ENCODE measurements around the gene SMG5.
"Not testable (repeated sequence)": the region's sequence is repeated elsewhere in the genome, so short reads cannot be mapped to it uniquely, and the experiment has no call there.

Gene SMG5, protein sequence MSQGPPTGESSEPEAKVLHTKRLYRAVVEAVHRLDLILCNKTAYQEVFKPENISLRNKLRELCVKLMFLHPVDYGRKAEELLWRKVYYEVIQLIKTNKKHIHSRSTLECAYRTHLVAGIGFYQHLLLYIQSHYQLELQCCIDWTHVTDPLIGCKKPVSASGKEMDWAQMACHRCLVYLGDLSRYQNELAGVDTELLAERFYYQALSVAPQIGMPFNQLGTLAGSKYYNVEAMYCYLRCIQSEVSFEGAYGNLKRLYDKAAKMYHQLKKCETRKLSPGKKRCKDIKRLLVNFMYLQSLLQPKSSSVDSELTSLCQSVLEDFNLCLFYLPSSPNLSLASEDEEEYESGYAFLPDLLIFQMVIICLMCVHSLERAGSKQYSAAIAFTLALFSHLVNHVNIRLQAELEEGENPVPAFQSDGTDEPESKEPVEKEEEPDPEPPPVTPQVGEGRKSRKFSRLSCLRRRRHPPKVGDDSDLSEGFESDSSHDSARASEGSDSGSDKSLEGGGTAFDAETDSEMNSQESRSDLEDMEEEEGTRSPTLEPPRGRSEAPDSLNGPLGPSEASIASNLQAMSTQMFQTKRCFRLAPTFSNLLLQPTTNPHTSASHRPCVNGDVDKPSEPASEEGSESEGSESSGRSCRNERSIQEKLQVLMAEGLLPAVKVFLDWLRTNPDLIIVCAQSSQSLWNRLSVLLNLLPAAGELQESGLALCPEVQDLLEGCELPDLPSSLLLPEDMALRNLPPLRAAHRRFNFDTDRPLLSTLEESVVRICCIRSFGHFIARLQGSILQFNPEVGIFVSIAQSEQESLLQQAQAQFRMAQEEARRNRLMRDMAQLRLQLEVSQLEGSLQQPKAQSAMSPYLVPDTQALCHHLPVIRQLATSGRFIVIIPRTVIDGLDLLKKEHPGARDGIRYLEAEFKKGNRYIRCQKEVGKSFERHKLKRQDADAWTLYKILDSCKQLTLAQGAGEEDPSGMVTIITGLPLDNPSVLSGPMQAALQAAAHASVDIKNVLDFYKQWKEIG

DNA sequence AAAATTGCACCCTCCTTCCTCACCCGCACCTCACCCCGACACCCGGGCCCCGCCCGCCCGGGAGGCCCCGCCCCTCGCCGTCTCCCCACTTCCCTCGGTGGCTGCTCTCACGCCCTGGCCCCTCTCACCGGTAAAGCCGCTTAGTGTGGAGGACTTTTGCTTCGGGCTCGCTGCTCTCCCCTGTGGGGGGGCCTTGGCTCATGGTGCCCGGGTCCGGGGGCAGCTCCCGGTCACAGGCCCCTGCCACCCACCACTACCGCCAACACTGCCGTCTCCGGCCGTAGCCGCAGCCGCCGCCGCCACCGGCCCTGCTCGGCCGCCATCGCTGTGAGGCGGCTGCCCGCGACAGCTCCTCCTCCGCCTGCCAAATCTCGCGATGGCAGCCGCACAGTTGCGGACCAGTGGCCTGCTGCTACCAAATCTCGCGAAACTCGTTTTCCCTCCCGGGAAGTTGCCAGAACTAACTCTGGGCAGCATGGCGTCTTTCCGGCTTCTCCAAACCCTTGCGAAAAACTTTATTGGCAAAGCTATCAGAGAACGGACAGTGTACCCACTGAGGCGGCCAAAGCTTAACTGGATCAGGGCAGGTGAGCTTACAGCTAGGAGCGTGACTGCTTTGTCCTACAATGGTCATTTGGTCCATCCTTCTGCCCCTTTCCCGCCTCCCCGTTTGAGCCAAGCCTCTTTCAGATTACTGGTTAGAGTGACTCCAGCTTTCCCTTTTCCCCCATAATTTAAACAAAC, at the start of gene SMG5:
SMG5 (minus strand) TSS at position 347 of the 744 bp plus-strand sequence; CDS start at position 202, 145 bp downstream.
- peak; percentile 97 for DNase-seq

DNA sequence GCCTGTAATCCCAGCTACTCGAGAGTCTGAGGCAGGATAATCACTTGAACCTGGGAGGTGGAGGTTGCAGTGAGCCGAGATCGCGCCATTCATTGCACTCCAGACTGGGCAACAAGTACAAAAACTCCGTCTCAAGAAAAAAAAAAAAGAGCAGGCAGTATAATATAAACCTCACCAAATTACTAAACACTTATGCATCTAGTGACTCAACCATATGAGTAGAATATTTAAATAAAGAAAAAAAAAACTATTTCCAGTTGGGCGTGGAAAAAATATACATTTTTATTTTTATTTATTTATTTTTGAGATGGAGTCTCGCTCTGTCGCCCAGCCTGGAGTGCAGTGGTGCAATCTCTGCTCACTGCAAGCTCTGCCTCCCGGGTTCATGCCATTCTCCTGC, 40.6 kb upstream of the SMG5 start:
- not testable (repeated sequence) for DNase-seq

DNA sequence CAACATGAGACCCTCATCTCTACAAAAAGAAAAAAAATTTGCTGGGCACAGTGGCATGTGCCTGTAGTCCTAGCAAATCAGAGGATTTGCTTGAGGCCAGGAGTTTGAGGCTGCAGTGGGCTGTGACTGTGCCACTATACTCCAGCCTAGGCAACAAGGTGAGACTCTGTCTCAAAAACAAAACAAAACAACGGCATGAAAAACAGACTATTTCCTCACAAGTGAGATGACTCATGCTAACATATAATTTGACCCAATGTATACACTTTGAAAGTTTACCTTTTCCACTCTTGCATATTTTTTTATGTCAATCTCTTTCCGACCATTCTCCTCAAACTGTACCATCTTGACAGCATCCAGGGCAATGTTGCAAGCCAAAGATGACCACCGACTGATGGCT, 37.9 kb upstream of the SMG5 start:
- DNase-seq: no peak

DNA sequence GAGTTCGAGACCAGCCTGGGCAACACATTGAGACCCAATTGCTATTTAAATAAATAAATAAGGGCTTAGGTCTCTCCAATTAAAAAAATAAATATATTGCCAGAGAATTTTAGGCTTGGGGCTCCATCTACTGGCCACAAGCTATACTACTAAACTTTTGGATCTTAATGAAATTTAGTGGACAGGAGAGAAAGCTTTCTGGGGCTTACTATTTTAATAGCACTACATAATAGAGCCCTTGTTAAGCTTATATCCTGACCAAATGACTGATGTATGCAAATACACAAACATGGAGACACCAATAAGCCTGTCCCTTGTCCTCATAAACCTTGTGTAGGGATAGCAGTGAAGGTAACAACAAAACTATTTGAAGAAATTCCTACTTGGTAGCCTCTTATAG, 37.0 kb upstream of the SMG5 start:
- peak; percentile 44 for DNase-seq

DNA sequence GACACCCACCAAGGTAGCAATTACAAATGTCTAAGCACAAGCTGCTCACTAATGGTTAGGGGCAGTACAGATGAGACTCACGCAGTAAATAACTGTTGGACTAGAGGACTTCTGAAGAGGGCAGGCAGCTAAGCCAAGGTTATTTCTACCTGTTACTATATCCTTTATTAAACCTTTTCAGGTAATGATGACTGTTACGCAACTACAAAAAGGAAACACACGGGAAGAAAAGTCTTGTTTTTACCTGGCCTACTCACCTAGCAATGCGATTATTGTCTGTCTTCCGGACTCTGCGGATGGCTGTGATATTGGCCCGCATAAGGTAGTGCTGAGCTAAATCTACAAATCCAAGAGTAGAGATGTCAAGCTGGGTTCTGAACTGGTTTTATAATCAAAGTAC, 34.3 kb upstream of the SMG5 start:
- DNase-seq: no peak

DNA sequence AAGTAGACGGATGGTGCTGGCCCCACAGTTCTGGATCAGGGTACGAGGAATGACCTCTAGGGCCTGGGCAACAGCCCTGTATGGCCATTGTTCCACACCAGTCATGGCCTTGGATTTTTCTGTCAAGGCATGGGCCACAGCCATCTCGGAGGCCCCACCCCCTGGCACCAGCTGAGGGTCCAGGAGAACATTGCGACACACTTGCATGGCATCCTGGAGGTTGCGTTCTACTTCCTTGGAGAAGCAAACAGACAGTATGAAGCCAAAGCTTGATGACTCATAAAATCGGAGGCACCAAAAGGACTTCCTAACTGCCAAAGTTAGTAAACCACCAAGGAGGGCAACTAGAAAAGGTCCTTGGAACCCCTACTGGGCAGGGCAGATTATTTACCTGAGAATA, 28.3 kb upstream of the SMG5 start:
- no peak for DNase-seq

DNA sequence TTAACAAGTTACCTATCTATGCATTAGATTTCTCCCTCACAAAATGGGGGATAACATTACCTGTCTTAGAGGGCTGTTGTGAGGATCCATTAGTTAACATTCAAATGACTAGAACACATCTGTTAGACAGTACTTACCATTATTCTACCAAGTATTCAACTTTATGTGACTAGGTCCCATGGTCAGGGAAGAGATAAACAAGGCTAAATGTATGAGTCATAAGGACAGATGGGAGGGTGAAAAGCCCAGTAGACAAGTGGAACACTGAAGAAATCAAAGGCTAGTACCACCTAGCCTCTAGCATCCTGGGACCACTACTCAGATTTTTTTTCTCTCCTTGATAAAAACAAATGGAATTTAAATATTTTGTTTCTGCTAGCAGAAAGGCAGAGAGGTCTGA, 25.5 kb upstream of the SMG5 start:
- DNase-seq: no peak

DNA sequence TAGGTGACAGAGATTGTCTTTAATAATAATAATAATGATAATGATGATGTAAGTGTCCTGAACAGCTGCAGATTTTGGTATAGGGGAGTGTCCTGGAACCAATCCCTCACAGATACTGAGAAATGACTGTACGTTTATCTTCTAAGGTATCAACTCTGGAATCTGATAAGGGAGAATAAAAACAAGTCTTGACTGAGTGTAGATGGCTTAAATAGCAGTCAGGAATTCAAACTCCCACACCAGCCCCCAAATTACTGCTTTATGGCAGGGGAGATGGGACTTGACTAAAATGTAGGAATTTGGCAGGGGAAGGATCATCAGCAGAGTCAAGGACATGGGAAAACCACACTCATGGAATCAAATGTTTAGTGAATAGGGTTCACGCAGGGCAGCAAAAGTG, 22.6 kb upstream of the SMG5 start:
- DNase-seq: no peak

DNA sequence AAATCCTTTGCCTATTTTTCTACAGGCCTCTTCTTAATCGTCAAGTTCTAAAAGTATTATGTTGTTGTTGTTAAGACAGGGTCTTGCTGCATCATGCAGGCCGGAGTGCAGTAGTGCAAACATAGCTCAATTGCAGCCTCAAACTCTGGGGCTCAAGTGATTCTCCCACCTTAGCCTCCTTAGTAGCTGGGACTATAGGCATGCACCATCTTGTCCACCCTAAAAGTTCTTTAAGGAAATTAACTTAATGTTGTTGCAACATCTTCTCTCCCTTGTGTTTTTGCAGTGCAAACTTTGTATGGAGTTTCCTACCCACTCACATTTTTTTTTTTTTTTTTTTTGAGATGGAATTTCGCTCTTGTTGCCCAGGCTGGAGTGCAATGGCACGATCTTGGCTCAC, 20.6 kb upstream of the SMG5 start:
- DNase-seq: no peak

DNA sequence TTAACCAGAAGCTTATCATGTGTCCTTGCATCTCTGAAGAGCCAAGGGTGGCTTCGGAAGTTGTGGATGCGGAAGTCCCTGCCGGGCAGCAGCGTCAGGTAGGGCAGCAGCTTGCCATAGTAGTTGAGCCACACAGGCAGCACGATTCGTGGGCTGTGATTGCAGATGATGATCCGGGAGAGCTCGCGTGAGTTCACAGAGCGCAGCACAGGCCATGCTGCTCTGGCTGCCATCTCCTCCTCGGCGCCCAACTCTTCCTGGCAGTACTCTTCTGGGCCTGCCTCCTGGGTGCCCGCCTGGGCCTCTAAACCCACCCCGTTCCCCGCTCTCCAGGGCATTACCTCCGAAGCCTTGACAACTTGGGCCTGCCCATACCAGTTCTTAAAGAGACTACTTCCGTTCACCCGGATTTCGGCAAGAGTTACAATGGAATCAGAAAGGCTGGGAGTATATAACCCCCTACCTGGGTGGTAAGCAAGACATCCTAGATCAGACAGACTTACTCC, 16.3 kb upstream of the SMG5 start, which contains the start of gene VHLL:
VHLL (minus strand) TSS at position 456 of the 506 bp plus-strand sequence; CDS start at position 338, 118 bp downstream.
- DNase-seq: no peak

DNA sequence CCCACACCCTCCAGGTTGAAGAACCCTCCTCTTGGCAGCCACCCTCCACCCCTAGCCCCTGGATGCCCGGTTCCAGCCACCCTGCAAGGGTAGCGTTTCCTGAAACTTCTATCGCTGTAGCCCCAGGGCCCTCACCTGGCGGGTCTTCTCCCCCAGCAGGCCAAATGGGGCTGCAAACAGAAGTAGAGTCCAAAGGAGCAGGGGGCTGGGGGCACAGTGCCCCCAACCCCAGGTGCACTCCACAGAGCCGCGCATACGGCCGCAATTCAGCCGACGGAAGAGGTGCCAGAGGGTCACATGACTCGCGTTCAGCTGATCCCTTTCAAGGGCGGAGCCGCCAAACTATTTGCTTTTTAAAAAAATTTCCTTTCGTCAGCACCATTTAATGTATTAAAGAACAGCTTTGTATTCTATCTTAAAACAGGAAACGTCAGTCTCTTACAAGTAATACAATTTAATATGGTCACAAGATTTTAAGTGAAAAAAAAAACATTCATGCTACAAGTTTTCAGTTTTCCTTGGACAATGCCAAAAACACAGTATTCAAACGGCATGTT, 12.8 kb upstream of the SMG5 start, which contains the start of gene GLMP:
GLMP (minus strand) TSS at position 289 of the 557 bp plus-strand sequence; CDS start at position 255, 34 bp downstream.
- peak; percentile 52 for DNase-seq

DNA sequence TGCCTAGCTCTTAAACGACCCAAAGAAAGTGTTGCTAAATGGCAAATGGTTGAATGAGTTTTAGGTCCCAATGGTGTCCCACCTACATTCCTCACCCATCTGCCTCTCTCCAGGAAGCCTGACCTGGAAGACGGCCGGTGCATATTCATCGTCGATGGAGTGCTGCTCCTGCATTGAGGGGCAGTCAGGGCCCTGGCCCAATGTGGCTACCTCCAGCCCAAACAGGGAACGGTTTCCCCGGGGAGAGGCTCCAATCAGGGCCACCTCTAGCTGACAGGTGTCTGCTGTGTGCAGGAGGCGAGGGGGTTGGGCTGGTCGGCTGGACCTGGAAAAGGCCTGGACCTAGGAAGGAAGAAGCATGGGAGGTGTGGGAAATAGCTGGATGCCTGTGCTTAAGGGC, 11.3 kb upstream of the SMG5 start:
- no peak for DNase-seq

DNA sequence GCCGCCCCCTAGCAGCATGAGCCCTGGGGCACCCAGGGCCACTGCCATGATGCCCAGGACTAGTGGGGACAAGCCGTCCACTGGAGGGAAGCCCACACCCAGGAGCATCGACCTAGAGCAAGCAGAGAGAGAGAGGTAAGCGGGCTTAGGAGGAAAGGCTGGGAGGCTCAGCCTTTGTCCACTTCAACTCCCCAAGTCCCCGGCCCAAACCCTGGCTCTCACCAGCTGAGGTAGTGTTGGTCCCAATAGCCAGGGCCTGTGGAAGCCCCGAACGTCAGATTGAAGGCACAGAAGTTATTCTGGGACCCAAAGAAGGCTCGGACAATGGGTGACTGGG, 10.4 kb upstream of the SMG5 start:
- DNase-seq: no peak

DNA sequence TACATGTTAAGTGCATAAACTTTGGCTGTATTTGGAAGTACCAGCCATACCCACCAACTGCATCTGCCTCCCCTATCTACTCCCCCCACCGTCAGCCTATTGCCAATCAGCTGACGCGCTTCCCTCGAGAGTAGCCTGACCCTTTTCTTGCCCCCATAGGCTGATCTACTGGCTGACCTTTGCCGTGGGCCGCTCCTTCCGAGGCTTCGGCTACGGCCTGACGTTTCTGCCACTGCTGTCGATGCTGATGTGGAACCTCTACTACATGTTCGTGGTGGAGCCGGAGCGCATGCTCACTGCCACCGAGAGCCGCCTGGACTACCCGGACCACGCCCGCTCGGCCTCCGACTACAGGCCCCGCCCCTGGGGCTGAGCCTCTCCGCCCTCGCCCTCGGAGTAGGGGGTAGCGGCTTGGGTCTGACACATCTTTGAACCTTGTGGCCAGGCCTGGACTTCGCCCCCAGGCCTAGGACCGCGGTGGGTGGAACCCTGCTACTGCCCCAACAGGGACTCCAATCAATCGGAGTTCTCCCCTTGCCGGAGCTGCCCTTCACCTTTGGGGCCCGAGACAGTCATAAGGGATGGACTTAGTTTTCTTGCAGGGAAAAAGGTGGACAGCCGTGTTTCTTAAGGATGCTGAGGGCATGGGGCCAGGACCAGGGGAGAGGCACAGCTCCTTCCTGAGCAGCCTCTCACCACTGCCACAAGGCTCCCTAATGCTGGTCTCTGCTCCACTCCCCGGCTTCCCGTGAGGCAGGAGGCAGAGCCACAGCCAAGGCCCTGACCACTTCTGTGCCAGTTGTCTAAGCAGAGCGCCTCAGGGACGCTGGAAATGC, 8.8 kb upstream of the SMG5 start:
- peak; percentile 24 for DNase-seq

DNA sequence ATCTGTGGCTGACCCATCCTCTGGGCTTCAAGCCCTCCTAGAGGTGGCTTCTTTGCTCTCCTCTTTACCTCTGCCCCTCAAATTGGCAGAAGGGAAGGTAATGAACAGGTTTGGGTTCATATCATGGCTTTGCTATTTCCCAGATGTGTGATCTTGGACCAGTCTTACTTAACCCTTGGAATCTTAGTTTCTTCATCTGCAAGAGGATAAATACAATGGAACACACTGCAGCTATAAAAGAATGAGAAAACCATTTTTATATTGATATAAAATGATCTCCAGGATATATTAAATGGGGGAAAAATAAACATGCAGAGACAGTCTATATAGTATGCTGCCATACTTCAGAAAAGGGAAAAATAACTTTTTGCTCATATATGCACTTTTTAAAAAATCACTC, 7.2 kb upstream of the SMG5 start:
- no peak for DNase-seq

DNA sequence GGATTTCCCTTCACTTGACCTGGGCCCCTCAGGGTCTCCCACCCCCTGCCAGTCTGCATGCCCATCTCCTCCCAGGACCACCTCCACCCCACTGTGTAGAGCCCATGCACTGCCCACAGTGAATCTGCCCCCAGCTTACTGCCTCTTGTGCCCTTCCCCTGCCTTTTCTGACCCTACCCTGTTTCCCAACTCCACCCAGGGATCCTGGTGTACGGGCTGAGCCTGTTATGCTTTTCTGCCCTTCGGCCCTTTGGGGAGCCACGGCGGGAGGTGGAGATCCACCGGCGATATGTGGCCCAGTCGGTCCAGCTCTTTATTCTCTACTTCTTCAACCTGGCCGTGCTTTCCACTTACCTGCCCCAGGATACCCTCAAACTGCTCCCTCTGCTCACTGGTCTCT, 3.4 kb upstream of the SMG5 start:
- no peak for DNase-seq

DNA sequence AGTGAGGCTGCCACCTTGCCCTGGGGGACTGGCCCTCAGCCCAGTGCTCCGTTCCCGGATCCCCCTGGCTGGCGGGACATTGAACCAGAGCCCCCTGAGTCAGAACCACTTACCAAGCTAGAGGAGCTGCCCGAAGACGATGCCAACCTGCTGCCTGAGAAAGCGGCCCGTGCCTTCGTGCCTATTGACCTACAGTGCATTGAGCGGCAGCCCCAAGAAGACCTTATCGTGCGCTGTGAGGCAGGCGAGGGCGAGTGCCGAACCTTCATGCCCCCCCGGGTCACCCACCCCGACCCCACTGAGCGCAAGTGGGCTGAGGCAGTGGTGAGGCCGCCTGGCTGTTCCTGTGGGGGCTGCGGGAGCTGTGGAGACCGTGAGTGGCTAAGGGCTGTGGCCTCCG, 2.8 kb upstream of the SMG5 start:
- DNase-seq: no peak

DNA sequence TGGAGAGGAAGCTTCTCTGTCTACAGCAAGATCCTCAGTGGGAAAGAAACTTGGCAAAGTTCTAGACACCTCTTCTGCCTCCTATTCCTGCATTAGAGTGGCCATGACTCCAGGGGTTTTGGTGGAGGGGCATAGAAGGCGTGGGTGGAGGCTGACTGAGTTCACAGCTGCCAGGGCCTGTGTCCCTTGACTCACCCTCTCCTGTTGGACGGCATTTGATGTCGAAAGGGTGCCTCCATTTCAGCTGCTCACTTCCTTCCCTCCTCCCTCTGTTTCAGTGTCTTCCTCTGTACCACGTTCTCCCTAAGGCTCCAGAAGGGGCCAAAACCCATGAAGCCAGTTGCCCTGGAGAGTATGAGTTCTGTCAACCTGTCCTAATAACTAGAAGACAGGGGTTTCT, 2.1 kb upstream of the SMG5 start:
- no peak for DNase-seq

DNA sequence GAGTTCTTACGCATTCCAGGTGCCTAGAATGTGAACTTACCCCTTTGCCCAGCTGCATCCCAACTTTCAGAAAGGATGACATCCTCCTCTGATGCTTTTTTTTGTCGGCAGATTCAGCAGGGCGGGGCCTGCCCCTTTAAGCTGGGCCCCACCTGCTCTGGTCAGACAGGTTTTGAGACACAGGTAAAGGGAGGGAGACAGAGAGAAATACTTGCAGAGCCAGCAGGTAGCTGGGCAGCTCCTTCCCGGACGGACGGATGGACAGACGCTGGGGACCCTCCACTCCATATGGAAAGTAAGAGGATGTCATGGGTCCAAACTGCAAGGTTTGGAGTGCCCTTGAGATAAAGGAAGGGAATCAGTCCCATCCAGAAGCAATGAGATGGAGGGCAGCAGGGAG, 1.5 kb upstream of the SMG5 start, which contains the start of gene TMEM79:
TMEM79 (plus strand) TSS at position 214 of the 400 bp plus-strand sequence. CDS start 902 bp downstream, outside the sequence.
- no peak for DNase-seq

DNA sequence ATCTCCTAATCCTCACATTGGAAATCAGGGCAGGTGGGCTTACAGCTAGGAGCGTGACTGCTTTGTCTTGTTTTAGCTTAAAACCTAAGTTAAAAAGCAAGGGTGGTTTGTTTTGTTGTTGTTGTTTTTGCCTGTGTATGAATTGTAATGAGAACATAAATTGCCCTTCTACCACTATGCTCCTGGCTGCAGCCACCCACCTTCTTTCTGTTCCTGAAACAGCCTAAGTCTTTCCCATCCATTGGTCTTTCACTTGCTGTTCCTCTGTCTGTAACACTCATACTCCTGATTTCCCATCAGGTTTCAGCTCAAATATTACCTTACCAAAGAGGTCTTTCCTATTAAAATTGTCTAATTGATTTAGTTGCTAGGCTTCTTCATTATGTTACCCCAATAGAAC, 896 bp upstream of the SMG5 start:
- DNase-seq: no peak
